Activated effector memory CD4-positive, alpha-beta T cell treated with anti-CD3 and anti-CD28 coated beads, Interleukin-2, amount 50 U/mL, for 16 hours (primary cell): Measurements from ENCODE around the gene MTAP.

ENCODE experiments used
- DNase-seq: peaks from one replicate; pipeline ENCODE4 v3.0.0-alpha.2; 2020

Gene MTAP

DNA sequence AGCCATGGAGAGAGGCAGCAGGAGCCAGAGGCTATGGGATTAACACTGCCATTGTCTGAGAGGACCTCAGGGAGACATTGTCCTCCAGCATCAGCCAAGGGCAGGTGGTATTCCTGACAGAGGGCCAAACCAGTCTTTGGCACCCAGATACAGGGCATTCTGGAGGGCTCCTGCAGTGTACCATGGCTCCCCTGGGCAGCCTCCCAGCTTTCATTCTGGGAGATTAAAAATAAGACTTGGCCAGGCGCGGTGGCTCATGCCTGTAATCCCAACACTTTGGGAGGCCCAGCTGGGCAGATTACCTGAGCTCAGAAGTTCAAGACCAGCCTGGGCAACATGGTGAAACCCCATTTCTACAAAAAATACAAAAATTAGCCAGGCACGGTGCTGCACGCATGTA, 4.2 kb downstream of the MTAP start:
- no peak for DNase-seq

DNA sequence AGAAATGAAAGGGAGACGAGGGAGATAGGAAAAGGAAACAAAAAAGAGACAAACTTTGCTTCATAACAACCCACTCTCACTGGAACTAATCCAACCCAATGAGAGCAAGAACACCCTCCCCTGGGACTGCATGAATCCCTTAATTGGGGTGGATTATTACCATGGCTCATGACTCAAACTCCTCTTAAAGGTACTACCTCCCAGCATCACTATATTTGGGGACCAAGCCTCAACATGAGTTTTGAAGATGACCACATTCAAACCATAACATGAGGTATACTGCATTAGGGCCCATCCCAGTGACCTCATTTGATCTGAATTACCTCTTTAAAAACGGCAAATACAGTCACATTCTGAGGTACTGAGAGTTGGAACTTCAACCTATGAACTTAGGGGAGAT, 8.0 kb downstream of the MTAP start:
- no peak for DNase-seq

DNA sequence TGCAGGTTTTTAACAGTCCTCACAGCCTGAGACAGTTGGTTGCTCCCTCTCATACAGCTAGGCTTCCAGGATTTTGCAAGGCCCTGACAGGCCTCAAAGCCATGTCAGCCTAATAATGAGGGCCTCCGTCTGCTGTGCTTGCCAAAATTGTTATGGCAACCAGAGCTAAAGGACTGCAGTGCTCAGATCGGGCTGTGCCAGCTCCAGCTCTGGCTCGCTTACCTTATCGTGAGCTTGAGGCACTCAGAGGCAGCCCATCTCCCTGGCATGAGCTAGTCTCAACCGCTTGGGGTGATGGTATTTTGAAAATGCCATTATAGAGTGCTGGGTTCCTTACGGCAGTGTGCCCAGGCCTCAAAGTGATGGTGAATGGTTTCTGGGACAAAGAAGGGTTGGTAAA, 8.4 kb downstream of the MTAP start:
- no peak for DNase-seq

DNA sequence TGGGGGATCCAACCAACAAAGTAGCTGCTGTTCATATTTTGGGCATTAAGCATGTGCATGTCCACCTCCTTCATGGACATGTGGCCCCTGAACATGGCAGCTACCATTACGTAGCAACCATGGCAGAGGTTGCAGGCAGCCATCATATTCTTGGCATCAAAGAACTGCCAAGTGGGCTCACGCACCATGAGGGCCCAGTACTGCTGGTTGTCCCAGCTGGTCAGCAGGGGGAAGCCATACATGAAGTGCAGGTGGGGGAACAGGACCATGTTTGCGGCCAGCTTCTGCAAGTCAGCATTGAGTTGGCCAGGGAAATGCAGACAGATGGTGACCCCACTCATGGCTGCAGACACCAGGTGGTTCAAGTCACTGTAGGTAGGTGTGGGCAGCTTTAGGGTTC, 9.5 kb downstream of the MTAP start:
- no peak for DNase-seq

DNA sequence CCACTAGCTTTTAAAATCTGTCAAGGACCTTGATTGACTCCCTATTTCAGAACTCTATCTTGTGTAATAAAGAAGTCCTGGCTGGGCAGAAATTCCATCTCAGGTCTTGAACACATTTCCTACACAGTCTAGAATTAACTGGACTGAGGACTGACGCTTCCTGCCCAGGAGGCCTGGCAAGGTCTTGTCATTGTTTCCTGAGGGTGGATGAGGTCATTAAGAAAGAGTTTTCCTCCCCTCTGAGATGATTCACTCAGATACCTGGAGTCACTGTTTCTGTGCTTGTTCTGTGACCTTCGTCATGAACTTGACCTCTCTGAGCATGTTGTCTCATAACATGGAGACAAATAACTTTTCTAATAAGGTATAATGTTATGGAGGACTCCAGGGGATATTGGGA, 10.0 kb downstream of the MTAP start:
- no peak for DNase-seq

DNA sequence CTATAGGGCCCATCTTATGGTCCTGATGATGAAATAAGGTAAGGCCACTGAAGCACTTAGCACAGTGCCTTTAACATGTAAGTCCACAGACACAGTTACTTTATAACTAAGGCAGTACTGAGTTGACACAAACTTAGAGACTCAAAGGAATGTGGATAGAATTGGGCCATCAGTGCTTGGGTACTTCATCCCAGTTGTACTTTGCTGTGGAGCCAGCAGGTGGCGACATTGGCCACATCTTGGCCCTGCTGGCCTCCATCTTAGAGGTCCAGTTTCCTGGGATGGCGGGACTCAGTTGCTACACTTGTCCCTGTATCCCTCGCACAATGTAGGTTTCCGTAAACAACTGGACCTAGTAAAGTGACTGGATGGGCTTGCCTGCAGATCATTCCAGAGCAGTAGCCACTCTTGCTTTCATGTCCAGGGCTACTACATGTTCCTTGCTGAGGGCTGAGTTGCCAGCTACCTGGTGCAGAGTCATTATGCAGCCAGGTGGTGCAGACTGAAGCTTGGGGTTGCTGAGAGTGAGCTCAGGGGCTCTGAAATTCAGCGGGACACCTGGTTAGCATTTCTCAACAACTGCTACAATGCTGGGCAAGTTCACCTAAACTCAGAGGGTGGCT, 10.6 kb downstream of the MTAP start:
- DNase-seq: peak; percentile 90

DNA sequence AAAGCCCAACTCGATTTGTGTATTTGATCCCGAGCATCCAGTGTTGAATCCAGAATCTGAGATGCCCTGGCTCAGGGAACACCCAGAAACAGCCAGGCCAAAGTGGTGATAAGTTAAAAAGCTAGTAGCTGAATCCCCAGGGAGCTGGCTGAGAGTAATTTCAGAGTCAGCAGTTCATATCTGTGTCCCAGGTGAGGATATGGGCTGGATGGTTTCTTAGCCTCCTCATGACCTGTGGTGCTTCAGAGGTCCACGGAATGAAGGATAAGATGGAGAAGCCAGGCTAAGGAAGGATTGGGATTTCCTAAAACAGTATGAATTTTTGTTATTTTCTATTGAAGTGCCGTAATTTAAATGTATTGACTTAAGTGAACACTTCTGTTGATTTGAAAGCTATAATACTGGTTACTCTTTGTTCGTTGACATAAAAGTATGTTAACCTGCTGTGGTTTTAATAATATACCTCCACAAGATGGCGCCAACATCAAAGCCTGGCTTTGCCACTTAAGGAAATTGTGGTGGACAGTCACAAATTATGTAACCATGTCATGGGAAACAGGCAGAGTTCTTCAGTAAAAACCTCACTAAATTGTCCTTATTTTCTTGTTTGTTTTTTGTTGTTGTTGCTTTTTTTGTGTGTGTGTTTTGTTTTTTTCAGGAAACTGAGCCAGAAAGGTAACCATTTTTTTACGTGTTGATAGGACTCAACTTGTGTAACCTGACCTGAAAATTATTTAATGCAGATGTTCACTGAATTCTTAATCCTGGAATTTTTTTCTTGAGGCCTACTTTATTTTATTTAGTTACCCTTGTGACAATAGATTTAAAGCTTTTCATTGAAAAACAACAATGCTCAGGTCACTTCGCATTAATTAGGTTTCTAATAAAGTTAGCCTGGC, 11.4 kb downstream of the MTAP start:
- peak; percentile 80 for DNase-seq

DNA sequence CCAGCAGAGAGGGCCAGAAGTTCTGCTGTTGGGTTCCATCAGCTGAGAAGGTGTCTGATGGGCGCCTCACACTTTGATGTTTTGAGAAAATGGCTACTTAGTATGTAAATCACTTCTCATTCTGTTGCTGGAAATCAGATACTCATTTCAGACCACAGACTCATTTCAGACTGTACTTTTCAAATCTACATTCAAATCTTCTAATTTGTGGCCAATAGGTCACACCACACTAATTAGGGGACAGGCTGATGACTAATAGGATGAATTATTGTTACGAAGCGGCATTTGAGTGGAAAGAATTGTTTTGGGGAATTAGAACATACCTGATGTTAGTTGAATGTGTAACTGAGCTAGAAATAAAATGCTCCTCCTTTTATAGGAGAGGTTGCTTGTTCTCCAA, 13.2 kb downstream of the MTAP start:
- no peak for DNase-seq

DNA sequence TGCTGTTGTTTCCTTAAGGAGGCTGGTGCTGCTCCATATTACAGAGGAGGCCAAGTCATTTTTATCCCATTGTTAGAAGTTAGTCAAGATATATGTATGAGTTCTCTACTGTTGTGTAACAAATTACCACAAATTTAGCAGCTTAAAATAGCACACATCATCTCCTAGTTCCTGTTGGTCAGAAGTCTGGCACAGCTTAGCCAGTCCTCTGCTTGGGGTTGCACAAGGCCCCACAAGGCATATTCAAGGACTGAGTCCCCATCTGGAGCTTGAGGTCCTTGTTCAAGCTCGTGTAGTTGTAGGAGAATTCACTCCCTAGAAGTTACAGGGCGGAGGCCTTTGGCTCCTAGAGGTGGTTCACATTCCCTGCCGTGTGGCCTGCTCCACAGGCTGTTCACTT, 14.7 kb downstream of the MTAP start:
- DNase-seq: no peak

DNA sequence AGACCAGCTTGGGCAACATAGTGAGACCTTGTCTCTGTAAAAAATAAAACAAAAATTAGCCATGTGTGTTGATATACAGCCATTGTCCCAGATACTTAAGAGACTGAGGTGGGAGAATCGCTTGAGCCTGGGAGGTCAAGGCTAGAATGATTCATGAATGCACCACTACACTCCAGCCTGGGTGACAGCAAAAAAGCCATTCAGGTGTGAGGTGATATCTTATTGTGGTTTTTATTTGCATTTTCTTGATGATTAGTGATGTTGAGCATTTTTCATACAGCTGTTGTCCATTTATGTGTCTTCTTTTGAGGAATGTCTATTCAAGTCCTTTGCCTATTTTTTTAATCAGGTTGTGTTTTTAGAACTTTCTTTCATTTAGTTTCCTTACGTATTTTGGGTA, 23.2 kb downstream of the MTAP start:
- no peak for DNase-seq

DNA sequence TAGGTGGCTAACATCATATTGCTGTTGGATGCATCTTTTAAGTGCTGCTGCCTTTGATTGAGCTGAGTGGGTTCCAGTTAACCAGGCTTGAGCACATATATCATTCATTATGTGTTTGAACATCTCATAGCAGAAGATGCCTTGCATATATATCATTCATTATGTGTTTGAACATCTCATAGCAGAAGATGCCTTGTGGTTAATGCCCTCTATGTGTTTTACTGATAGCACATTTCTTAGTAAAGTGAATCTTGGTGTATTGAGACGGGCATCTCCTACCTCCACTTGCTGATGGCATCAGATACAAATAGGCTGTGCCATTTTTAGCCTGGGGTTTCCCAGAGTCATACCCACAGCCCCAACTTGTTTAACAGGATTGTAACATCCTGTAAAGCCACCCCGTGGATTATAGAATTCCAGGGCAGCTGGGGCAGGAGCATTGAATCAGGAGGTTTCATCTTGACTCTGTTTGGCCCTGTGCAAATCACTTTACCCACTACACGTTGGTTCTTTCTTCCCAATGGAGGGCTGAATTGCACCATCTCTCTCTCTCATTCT, 26.5 kb downstream of the MTAP start:
- no peak for DNase-seq

DNA sequence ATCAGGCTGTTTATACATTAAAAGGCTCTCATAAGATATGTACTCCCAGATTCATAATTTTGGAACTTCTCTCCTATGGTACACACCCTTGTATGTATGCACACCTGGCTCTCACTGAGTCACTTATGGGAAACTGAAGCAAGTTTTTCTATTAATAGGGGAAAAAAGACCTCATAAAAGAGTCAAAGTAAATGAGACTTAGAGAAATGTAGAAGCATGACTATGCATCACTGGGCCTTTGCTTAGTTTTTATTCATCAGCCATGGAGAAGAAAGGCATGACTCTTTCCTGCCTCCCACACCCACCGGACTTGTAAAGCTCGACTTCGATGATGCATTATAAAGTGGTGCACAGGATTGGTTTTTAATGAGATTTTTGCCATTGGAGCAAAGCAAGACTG, 28.2 kb downstream of the MTAP start:
- no peak for DNase-seq

DNA sequence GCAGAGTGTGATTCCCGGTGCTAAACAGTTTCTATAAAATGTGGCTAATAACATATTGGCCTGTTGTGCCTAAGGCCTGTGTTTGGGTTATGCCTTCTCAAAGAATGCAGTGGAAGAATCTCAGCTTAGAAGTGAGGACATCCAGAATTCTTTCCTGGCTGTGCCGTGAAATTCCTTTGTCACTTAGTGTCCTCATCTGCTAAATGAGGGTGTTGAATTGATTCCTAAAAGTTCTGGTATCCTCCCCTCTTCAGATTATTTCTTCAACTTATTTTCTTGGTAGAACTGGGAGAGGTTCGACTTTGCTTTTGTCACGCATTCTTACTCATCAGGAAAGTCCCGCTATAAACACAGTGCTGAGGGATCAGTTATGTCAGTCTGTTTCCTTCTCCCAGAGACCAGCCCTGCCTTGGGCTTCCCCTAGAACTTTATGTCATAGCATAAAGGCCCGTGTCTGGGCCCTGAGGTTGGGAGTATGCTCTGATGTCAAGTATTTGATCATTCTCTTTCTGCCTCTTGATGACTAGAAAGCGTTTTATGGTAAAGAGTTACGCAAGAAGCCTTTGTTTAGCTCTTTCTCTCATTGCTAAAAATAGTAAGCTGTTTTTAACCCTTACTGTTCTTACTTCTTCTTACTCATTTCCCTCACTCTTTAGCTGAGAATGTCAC, 29.5 kb downstream of the MTAP start:
- DNase-seq: peak; percentile 73

DNA sequence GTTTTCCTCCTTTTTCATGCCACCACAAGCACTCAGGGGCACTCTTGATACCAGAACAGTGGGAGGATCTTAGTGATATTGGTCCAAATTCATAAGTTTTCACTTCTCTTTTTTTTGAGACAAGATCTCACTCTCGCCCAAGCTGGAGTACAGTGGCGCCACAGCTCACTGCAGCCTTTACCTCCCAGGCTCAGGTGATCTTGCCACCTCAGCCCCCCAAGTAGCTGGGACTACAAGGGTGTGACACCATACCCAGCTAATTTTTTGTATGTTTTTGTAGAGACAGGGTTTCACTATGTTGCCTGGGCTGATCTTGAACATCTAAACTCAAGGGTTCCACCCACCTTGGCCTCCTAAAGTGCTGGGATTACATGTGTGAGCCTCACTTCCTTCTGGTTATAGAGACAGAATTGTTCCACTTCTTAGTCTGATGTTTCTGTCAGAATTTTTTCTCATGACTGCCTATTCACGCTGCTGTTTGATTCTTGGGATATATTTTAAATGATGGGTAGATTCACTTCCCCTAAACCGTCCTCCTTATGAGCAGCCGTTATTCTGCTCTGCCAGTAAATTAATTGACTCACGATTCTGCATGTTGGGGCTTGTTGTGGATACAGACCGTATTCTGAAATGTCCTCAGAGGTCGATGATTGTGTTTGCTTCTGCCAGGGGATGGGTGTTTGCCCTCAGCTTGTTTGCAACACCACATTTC, 30.8 kb downstream of the MTAP start:
- no peak for DNase-seq

DNA sequence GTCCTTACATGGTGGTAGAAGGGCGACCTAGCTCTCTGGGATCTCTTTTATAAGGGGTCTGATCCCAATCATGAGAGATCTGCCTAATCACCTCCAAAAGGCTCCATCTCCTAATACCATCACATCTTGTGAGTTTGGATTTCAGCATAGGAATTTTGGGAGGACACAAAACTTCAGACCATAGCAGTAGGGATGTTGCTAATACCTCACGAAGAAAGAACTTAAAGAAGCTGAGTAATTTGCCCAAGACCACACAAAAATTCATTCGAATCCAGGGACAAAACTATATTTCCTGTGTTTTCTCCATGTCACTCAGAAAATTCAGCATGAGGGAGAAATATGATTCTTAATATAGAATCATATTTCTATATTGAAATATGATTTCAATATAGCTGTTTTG, 32.7 kb downstream of the MTAP start:
- no peak for DNase-seq

DNA sequence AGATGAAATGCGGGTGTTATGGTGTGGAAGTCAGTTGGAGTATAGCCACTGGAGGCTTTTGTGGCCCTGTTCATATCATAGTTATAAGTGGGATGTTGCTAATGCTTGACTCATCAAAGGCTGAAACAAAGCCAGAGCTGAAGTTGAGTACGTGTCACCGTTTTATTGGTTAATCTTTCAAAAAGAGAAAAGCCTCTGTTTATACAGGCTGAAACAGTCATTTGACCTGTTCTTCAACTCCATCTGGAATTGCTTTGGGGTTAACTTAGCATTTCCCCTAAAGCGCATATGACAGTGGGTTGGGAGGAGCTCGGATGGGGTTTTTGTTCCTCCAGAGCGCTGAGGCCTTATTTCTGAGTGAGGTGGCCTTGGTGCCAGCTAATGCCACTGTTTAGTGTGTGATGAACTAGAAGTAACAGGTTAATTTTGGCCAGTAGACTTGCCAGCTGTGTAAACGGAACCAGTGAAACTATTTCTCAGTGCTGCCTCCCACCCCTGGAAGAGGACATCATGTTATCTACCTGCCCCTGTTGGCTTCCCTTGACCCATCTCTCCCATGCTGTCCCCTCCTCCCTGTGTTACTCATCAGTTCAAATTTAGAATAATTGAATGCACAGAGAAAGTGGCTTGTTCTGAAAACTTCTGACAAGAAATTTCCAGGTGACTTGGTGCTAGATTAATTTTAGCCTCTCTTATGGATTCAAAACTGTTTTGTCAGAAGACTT, 34.2 kb downstream of the MTAP start:
- no peak for DNase-seq

DNA sequence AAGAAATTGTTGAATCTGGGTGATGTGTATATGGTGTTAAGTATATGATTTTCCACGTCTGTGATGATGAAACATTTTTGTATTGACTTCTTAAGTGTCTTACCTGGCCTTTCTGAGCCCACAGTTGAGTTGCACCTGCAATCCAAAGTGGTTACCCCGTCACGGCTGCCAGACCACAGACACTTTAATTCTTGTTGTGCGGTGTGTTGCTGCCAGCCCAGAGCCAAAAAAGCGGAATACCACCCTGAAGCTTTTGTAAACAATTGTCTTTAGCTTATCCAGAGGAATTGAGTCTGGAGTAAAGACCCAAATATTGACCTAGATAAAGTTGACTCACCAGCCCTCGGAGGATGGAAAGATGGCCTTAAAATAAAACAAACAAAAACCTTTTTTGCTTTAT, 35.1 kb downstream of the MTAP start:
- DNase-seq: no peak

DNA sequence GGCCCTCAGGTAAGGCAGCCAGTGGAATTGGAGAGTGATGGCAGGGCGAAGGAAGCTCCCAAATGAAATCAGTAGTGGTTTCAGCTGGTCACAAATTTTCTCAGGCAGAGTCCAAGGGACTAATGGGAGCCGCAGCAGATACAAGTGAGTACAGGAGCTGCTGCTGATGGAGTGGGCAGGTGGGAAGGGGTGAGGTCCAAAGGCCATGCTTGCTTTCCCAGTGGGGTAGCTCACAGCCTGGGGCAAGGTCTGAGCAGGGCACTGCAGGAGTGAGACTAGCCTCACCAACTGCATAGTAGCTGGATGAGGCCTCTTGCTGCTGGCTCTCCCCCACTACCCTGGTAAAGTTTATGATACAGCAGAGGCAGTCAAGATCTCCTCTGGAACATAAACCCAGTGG, 38.2 kb downstream of the MTAP start:
- DNase-seq: no peak

DNA sequence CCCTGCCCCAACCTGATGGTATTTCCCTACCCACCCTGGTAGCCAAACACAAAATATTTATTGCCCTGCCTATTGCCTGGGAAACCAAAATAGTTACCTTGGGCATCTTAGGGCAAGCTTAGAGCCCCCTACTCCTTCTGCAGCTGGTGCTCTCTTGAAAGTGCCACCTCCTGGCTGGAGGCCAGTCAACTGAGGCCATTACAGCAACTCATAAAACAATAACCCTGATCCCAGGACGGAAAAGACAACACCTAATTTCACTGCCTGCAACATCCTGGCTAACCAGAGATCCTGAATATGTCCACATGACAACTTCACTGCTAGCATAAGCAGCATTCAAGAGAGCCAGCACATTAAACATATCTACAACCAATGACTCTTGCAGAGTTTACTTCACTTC, 38.7 kb downstream of the MTAP start:
- no peak for DNase-seq

DNA sequence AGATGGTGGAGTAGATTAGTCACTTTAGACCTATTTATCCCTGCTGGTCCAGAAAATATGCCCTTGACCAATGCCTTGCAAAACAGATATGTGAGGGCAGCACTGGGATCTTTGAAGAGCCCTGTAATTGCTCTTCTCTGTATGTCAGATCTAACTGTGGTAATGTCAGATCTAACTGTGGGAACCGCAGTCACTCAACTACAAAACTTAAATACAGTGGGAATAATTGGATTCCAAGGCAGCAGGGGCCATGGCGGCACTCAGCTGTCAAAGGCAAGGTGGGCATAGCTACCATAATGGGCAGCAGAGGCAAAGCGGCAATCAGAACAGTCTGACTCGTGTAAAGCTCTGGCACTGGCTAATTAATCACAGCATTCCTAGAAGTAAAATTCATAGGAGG, 46.2 kb downstream of the MTAP start:
- DNase-seq: no peak

DNA sequence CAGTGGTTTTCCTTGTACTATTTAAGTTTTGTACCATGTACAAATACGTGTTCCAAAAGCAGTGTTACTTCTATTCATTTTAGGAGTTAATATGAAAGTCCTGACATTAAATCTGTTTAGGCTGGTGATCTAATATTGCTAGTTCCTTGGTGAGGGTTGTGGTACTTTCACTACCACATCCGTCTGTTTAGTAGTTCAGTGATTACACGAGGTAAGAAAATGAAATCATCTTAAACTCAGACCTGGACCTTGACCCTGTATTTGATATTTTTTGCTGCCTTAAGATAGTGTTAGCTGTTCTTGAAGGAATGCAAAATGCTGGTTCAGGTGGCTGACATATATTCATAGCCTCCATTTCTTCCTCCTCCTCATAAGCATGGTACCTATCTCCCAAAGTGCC, 50.3 kb downstream of the MTAP start:
- no peak for DNase-seq

DNA sequence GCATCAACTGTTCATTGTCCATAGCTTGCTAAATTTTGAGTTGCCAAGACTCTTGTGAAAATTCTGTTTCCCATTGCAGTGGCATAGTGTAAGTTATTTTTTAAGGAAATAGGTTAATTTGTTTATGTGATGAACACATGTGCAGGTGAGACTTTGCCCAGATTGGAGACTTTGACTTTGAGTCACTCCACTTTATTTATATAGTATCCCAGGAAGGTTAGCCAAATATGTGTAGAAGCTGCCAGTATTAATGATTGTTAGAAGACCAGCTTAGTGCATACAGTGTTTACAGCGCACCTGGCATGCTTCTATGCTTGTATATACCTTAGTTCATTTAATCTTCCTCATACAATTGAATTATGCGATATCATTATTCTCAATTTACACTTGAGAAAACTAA, 51.0 kb downstream of the MTAP start:
- no peak for DNase-seq

DNA sequence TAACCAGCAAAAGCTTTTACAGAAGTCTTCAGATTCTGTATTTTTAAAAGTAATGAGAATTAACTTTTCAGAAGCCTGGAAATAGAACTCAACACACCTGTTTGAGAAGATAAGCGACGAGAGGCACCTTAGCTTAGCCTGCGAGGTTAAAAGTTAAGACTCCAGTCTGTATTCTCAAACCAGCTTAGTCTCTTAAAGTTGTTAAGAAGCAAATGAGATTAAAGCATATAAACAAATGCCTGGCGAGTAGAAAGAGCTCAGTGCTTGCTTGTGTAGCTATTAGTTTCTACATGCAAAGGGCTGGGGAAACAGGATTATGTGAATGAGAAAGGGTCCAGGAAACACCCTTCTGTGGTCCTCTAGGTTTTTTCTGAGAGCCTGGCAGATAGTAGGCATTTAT, 51.7 kb downstream of the MTAP start:
- DNase-seq: no peak
